GM03348 (cell line): ENCODE results near the gene APC.
"Not testable (repeated sequence)": the region's sequence is repeated elsewhere in the genome, so short reads cannot be mapped to it uniquely, and the experiment has no call there.

ENCODE experiments used
- DNase-seq: peaks from one replicate; pipeline ENCODE4 v3.0.0; 2012; ENCODE audit warnings: low spot score

Gene APC

GRCh38 chr5:112857866-112858265 lies 120.2 kb downstream of the APC start:
- peak; percentile 9 for DNase-seq

- DNase-seq, result not testable (repeated sequence)
These were observed 122.9 kb downstream of the APC start for GRCh38 chr5:112860571-112860928.

- peak; percentile 96 for DNase-seq
These were observed 123.4 kb downstream of the APC start, which contains the start of gene SRP19 for GRCh38 chr5:112860929-112861637. Gene SRP19 (plus strand): TSS chr5:112861287. CDS start chr5:112861377, 90 bp downstream.

- no peak for DNase-seq
These were observed 123.9 kb downstream of the APC start for GRCh38 chr5:112861638-112861985.

GRCh38 chr5:112862085-112862484 lies 124.4 kb downstream of the APC start:
- no peak for DNase-seq

GRCh38 chr5:112863549-112863948 lies 125.9 kb downstream of the APC start:
- no peak for DNase-seq

- DNase-seq, result no peak
These were observed 127.4 kb downstream of the APC start for GRCh38 chr5:112865128-112865527.

- DNase-seq, result no peak
These were observed 129.1 kb downstream of the APC start for GRCh38 chr5:112866739-112867138.

GRCh38 chr5:112867411-112867810 lies 129.7 kb downstream of the APC start:
- DNase-seq, result no peak

- no peak for DNase-seq
These were observed 132.3 kb downstream of the APC start for GRCh38 chr5:112869948-112870347.

GRCh38 chr5:112870966-112871365 lies 133.3 kb downstream of the APC start:
- DNase-seq, result no peak

- DNase-seq, result no peak
These were observed 138.7 kb downstream of the APC start for GRCh38 chr5:112876362-112876761.

GRCh38 chr5:112878101-112878500 lies 140.4 kb downstream of the APC start:
- no peak for DNase-seq

GRCh38 chr5:112878760-112879159 lies 141.1 kb downstream of the APC start:
- no peak for DNase-seq

GRCh38 chr5:112880219-112880964 lies 142.7 kb downstream of the APC start:
- no peak for DNase-seq

GRCh38 chr5:112883192-112883591 lies 145.5 kb downstream of the APC start:
- no peak for DNase-seq

GRCh38 chr5:112885001-112885400 lies 147.3 kb downstream of the APC start:
- DNase-seq, result no peak

GRCh38 chr5:112886975-112887374 lies 149.3 kb downstream of the APC start:
- no peak for DNase-seq

GRCh38 chr5:112892066-112892465 lies 154.4 kb downstream of the APC start:
- DNase-seq, result not testable (repeated sequence)

GRCh38 chr5:112892776-112893175 lies 155.1 kb downstream of the APC start:
- DNase-seq, result no peak

- DNase-seq, result no peak
These were observed 158.0 kb downstream of the APC start for GRCh38 chr5:112895682-112896081.
